ENCODE data around the gene HK1.
"Not testable (repeated sequence)": the region's sequence is repeated elsewhere in the genome, so short reads cannot be mapped to it uniquely, and the experiment has no call there.

HK1 gene

GRCh38 chr10:69333205-69333604 is 54.9 kb downstream of the HK1 start:
- H3K27me3 ChIP-seq (ENCODE audit: control insufficient read depth in 2 of 2, insufficient read depth in 2 of 2, low read length in 2 of 2) = no peaks in the 10 kb centered on the region
- peak overlapping the region; percentile 49 for H3K27ac ChIP-seq (ENCODE audit: low read depth in 2 of 2, low read length in 2 of 2)
- H3K9me3 ChIP-seq (ENCODE audit: control insufficient read depth in 2 of 2, low read length in 2 of 2) = no peaks in the 10 kb centered on the region
- H3K9ac ChIP-seq (ENCODE audit: low read depth in 1 of 2, low read length in 2 of 2) = no peak overlapping the region
- H3K4me1 ChIP-seq (ENCODE audit: control insufficient read depth in 2 of 2, insufficient read depth in 2 of 2, low read length in 2 of 2) = peaks cover 19 to 32% of the 10 kb centered on the region in 2 donors
- no peak overlapping the region for H3K4me3 ChIP-seq (ENCODE audit: low read length in 2 of 2)
- H3K36me3 ChIP-seq (ENCODE audit: control insufficient read depth in 2 of 2, insufficient read depth in 2 of 2, low read length in 2 of 2) = peaks cover 0 to 3% of the 10 kb centered on the region in 2 donors

- not testable (repeated sequence) for H3K27me3 ChIP-seq (ENCODE audit: control insufficient read depth in 2 of 2, insufficient read depth in 2 of 2, low read length in 2 of 2); H3K9me3 ChIP-seq (ENCODE audit: control insufficient read depth in 2 of 2, low read length in 2 of 2); H3K4me3 ChIP-seq (ENCODE audit: low read length in 2 of 2); H3K36me3 ChIP-seq (ENCODE audit: control insufficient read depth in 2 of 2, insufficient read depth in 2 of 2, low read length in 2 of 2); H3K9ac ChIP-seq (ENCODE audit: low read depth in 1 of 2, low read length in 2 of 2); H3K27ac ChIP-seq (ENCODE audit: low read depth in 2 of 2, low read length in 2 of 2)
- peaks cover 21 to 30% of the 10 kb centered on the region in 2 donors for H3K4me1 ChIP-seq (ENCODE audit: control insufficient read depth in 2 of 2, insufficient read depth in 2 of 2, low read length in 2 of 2)
Observed at GRCh38 chr10:69333865-69334301, 55.6 kb downstream of the HK1 start.

- peak overlapping the region; percentile 46 to 57 for H3K27ac ChIP-seq (ENCODE audit: low read depth in 2 of 2, low read length in 2 of 2)
- no peak overlapping the region for H3K4me3 ChIP-seq (ENCODE audit: low read length in 2 of 2)
- peaks cover 0 to 3% of the 10 kb centered on the region in 2 donors for H3K36me3 ChIP-seq (ENCODE audit: control insufficient read depth in 2 of 2, insufficient read depth in 2 of 2, low read length in 2 of 2)
- H3K27me3 ChIP-seq (ENCODE audit: control insufficient read depth in 2 of 2, insufficient read depth in 2 of 2, low read length in 2 of 2) = no peaks in the 10 kb centered on the region
- H3K9ac ChIP-seq (ENCODE audit: low read depth in 1 of 2, low read length in 2 of 2) = no peak overlapping the region
- H3K9me3 ChIP-seq (ENCODE audit: control insufficient read depth in 2 of 2, low read length in 2 of 2) = no peaks in the 10 kb centered on the region
- peaks cover 22 to 31% of the 10 kb centered on the region in 2 donors for H3K4me1 ChIP-seq (ENCODE audit: control insufficient read depth in 2 of 2, insufficient read depth in 2 of 2, low read length in 2 of 2)
Observed at GRCh38 chr10:69334302-69335062, 56.2 kb downstream of the HK1 start.

- Histone ChIP-seq H3K27ac (ENCODE audit: low read depth in 2 of 2, low read length in 2 of 2) (peak overlapping the region; percentile 46 to 57), H3K4me1 (ENCODE audit: control insufficient read depth in 2 of 2, insufficient read depth in 2 of 2, low read length in 2 of 2) (peaks cover 24 to 29% of the 10 kb centered on the region in 2 donors), H3K4me3 (ENCODE audit: low read length in 2 of 2) (no peak overlapping the region), H3K27me3 (ENCODE audit: control insufficient read depth in 2 of 2, insufficient read depth in 2 of 2, low read length in 2 of 2) (no peaks in the 10 kb centered on the region), H3K9me3 (ENCODE audit: control insufficient read depth in 2 of 2, low read length in 2 of 2) (no peaks in the 10 kb centered on the region), H3K36me3 (ENCODE audit: control insufficient read depth in 2 of 2, insufficient read depth in 2 of 2, low read length in 2 of 2) (peaks cover 0 to 3% of the 10 kb centered on the region in 2 donors), H3K9ac (ENCODE audit: low read depth in 1 of 2, low read length in 2 of 2) (no peak overlapping the region)
Observed at GRCh38 chr10:69335063-69335587, 56.8 kb downstream of the HK1 start.

GRCh38 chr10:69335613-69336012 is 57.3 kb downstream of the HK1 start:
- Histone ChIP-seq H3K9me3 (ENCODE audit: control insufficient read depth in 2 of 2, low read length in 2 of 2) (no peaks in the 10 kb centered on the region), H3K9ac (ENCODE audit: low read depth in 1 of 2, low read length in 2 of 2) (no peak overlapping the region), H3K27me3 (ENCODE audit: control insufficient read depth in 2 of 2, insufficient read depth in 2 of 2, low read length in 2 of 2) (no peaks in the 10 kb centered on the region), H3K4me3 (ENCODE audit: low read length in 2 of 2) (no peak overlapping the region), H3K27ac (ENCODE audit: low read depth in 2 of 2, low read length in 2 of 2) (peak overlapping the region; percentile 46 to 57), H3K36me3 (ENCODE audit: control insufficient read depth in 2 of 2, insufficient read depth in 2 of 2, low read length in 2 of 2) (no peaks in the 10 kb centered on the region), H3K4me1 (ENCODE audit: control insufficient read depth in 2 of 2, insufficient read depth in 2 of 2, low read length in 2 of 2) (peaks cover 24 to 29% of the 10 kb centered on the region in 2 donors)

GRCh38 chr10:69336952-69337295 is 58.6 kb downstream of the HK1 start:
- peaks cover 24 to 25% of the 10 kb centered on the region in 2 donors for H3K4me1 ChIP-seq (ENCODE audit: control insufficient read depth in 2 of 2, insufficient read depth in 2 of 2, low read length in 2 of 2)
- H3K9me3 ChIP-seq (ENCODE audit: control insufficient read depth in 2 of 2, low read length in 2 of 2) = no peaks in the 10 kb centered on the region
- no peak overlapping the region for H3K9ac ChIP-seq (ENCODE audit: low read depth in 1 of 2, low read length in 2 of 2)
- no peaks in the 10 kb centered on the region for H3K36me3 ChIP-seq (ENCODE audit: control insufficient read depth in 2 of 2, insufficient read depth in 2 of 2, low read length in 2 of 2)
- H3K27me3 ChIP-seq (ENCODE audit: control insufficient read depth in 2 of 2, insufficient read depth in 2 of 2, low read length in 2 of 2) = no peaks in the 10 kb centered on the region
- no peak overlapping the region for H3K4me3 ChIP-seq (ENCODE audit: low read length in 2 of 2)
- H3K27ac ChIP-seq (ENCODE audit: low read depth in 2 of 2, low read length in 2 of 2) = no peak overlapping the region

GRCh38 chr10:69337296-69338132 is 59.2 kb downstream of the HK1 start:
- peaks cover 18 to 21% of the 10 kb centered on the region in 2 donors for H3K4me1 ChIP-seq (ENCODE audit: control insufficient read depth in 2 of 2, insufficient read depth in 2 of 2, low read length in 2 of 2)
- peak overlapping the region in 1 of 2 donors; percentile 43 for H3K27ac ChIP-seq (ENCODE audit: low read depth in 2 of 2, low read length in 2 of 2)
- no peak overlapping the region for H3K4me3 ChIP-seq (ENCODE audit: low read length in 2 of 2)
- no peaks in the 10 kb centered on the region for H3K27me3 ChIP-seq (ENCODE audit: control insufficient read depth in 2 of 2, insufficient read depth in 2 of 2, low read length in 2 of 2)
- H3K36me3 ChIP-seq (ENCODE audit: control insufficient read depth in 2 of 2, insufficient read depth in 2 of 2, low read length in 2 of 2) = no peaks in the 10 kb centered on the region
- no peaks in the 10 kb centered on the region for H3K9me3 ChIP-seq (ENCODE audit: control insufficient read depth in 2 of 2, low read length in 2 of 2)
- no peak overlapping the region for H3K9ac ChIP-seq (ENCODE audit: low read depth in 1 of 2, low read length in 2 of 2)

- Histone ChIP-seq H3K36me3 (ENCODE audit: control insufficient read depth in 2 of 2, insufficient read depth in 2 of 2, low read length in 2 of 2) (no peaks in the 10 kb centered on the region), H3K27ac (ENCODE audit: low read depth in 2 of 2, low read length in 2 of 2) (peak overlapping the region in 1 of 2 donors; percentile 43), H3K9me3 (ENCODE audit: control insufficient read depth in 2 of 2, low read length in 2 of 2) (no peaks in the 10 kb centered on the region), H3K9ac (ENCODE audit: low read depth in 1 of 2, low read length in 2 of 2) (no peak overlapping the region), H3K4me3 (ENCODE audit: low read length in 2 of 2) (no peak overlapping the region), H3K27me3 (ENCODE audit: control insufficient read depth in 2 of 2, insufficient read depth in 2 of 2, low read length in 2 of 2) (no peaks in the 10 kb centered on the region), H3K4me1 (ENCODE audit: control insufficient read depth in 2 of 2, insufficient read depth in 2 of 2, low read length in 2 of 2) (peaks cover 13 to 16% of the 10 kb centered on the region in 2 donors)
Observed at GRCh38 chr10:69338133-69338456, 59.8 kb downstream of the HK1 start.

- Histone ChIP-seq H3K27me3 (ENCODE audit: control insufficient read depth in 2 of 2, insufficient read depth in 2 of 2, low read length in 2 of 2) (no peaks in the 10 kb centered on the region), H3K9ac (ENCODE audit: low read depth in 1 of 2, low read length in 2 of 2) (no peak overlapping the region), H3K4me3 (ENCODE audit: low read length in 2 of 2) (no peak overlapping the region), H3K27ac (ENCODE audit: low read depth in 2 of 2, low read length in 2 of 2) (peak overlapping the region in 1 of 2 donors; percentile 43), H3K9me3 (ENCODE audit: control insufficient read depth in 2 of 2, low read length in 2 of 2) (no peaks in the 10 kb centered on the region), H3K36me3 (ENCODE audit: control insufficient read depth in 2 of 2, insufficient read depth in 2 of 2, low read length in 2 of 2) (peaks cover under 1% of the 10 kb centered on the region in 2 donors), H3K4me1 (ENCODE audit: control insufficient read depth in 2 of 2, insufficient read depth in 2 of 2, low read length in 2 of 2) (peaks cover 13 to 15% of the 10 kb centered on the region in 2 donors)
Observed at GRCh38 chr10:69338547-69339450, 60.5 kb downstream of the HK1 start.
